ENCODE results near the gene NFE2L1. TPM values are rescaled to one million over a fixed set of nuclear protein-coding genes. Genes with fewer than 3 reads are reported as not detected.

The NFE2L1 gene
- total RNA-seq, 1 experiment from 2014 or later = 161 TPM

DNA sequence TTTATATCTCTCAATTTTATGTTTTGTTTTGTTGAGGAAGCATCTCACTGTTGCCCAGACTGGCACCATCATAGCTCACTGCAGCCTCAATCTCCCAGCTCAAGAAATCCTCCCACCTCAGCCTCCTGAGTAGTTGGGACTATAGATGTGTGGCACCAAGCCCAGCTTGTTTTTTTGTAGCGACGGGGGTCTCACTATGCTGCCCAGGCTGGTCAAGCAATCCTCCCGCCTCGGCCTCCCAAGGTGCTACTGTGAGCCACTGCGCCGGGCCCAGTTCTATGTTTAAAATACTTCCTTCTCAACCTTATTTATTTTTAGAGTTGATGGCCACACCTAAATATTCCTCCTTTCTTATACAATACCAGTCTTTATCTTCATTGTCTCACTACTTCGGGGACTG lies 1.9 kb upstream of the NFE2L1 start:
- Mint-ChIP-seq H3K4me3 (peak overlapping the region; percentile 89 to 94), H3K27ac (peak overlapping the region in 1 of 3 experiments; percentile 62; a peak in 1 of 7 replicates), H3K36me3 (ENCODE audit: insufficient read depth in 1 of 3, low read depth in 3 of 3) (peaks cover 7 to 12% (median 10%) of the 10 kb centered on the region in 3 experiments), H3K9me3 (no peaks in the 10 kb centered on the region; a peak in 1 of 5 replicates), H3K4me1 (peaks cover 35 to 44% of the 10 kb centered on the region in 2 experiments), H3K27me3 (ENCODE audit: low read depth) (no peaks in the 10 kb centered on the region; the same call in none of the 2 replicates)
- Histone ChIP-seq H3K18ac (ENCODE audit: insufficient read length, low read depth, low read length) (no peak overlapping the region), H3K56ac (ENCODE audit: insufficient read length, low read depth, low read length) (no peak overlapping the region), H2BK12ac (ENCODE audit: insufficient read length, low read depth, low read length) (no peak overlapping the region), H3K79me1 (ENCODE audit: insufficient read depth, low read depth, low read length, poor library complexity, severe bottlenecking) (no peaks in the 10 kb centered on the region), H3K14ac (ENCODE audit: insufficient read depth, low read length) (no peak overlapping the region), H3K79me2 (ENCODE audit: insufficient read depth, low read length) (peaks cover 12% of the 10 kb centered on the region; the same call in 1 of the 2 replicates), H4K91ac (ENCODE audit: insufficient read length, low read depth, low read length) (no peak overlapping the region), H3K4me2 (ENCODE audit: insufficient read depth, insufficient read length, low read length) (peak overlapping the region; percentile 93), H4K20me1 (ENCODE audit: control insufficient read depth, insufficient read depth, insufficient read length) (no peaks in the 10 kb centered on the region), H3K4me1 (ENCODE audit: insufficient read depth, low read length) (no peaks in the 10 kb centered on the region), H3K23ac (ENCODE audit: insufficient read length, low read depth, low read length) (no peak overlapping the region), H2BK5ac (ENCODE audit: insufficient read length, low read length) (no peak overlapping the region), H3K27me3 (ENCODE audit: insufficient read depth, low read length) (no peaks in the 10 kb centered on the region), H3K27ac (ENCODE audit: insufficient read length, low read depth, low read length) (no peak overlapping the region), H2AFZ (ENCODE audit: low read length) (no peak overlapping the region), H2BK20ac (ENCODE audit: low read depth, low read length, poor library complexity, severe bottlenecking) (no peak overlapping the region), H3K4ac (ENCODE audit: low read depth, low read length) (no peak overlapping the region), H3K9me3 (ENCODE audit: control insufficient read depth, low read depth, low read length) (no peaks in the 10 kb centered on the region), H3T11ph (ENCODE audit: low read length) (no peak overlapping the region), H4K8ac (replicated peaks; ENCODE audit: insufficient read length, low read depth, low read length) (no peak overlapping the region), H2AK5ac (ENCODE audit: insufficient read length, low read length) (no peak overlapping the region), H2BK120ac (ENCODE audit: low read depth, low read length, poor library complexity, severe bottlenecking) (no peak overlapping the region), H3K23me2 (ENCODE audit: insufficient read length, low read depth, low read length, poor library complexity, severe bottlenecking) (peaks cover 11% of the 10 kb centered on the region), H4K5ac (ENCODE audit: insufficient read length, low read depth, low read length) (no peak overlapping the region), H3K9ac (ENCODE audit: extremely low read depth, insufficient read length, low read length) (no peak overlapping the region), H2BK15ac (ENCODE audit: low read depth, low read length) (no peak overlapping the region)
- TF ChIP-seq, protein P1, sequence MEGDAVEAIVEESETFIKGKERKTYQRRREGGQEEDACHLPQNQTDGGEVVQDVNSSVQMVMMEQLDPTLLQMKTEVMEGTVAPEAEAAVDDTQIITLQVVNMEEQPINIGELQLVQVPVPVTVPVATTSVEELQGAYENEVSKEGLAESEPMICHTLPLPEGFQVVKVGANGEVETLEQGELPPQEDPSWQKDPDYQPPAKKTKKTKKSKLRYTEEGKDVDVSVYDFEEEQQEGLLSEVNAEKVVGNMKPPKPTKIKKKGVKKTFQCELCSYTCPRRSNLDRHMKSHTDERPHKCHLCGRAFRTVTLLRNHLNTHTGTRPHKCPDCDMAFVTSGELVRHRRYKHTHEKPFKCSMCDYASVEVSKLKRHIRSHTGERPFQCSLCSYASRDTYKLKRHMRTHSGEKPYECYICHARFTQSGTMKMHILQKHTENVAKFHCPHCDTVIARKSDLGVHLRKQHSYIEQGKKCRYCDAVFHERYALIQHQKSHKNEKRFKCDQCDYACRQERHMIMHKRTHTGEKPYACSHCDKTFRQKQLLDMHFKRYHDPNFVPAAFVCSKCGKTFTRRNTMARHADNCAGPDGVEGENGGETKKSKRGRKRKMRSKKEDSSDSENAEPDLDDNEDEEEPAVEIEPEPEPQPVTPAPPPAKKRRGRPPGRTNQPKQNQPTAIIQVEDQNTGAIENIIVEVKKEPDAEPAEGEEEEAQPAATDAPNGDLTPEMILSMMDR (conservative IDR thresholded peaks at IDR 0.05) = no peak
- DNase-seq = no peak
- WGBS (ENCODE audit: extremely low coverage, insufficient read length, low lambda C conversion rate) = no CpG with 5 or more reads among the region's 7 CpGs

All from H9 (cell line).